CD1c-positive myeloid dendritic cell (primary cell): ENCODE results near the gene HCN3.
"Not testable (repeated sequence)": the region's sequence is repeated elsewhere in the genome, so short reads cannot be mapped to it uniquely, and the experiment has no call there.

Experiments
- DNase-seq: peaks from one replicate; pipeline ENCODE4 v3.0.0-alpha.2; 2016; ENCODE audit errors: extremely low spot score

HCN3 gene

GRCh38 chr1:155277070-155277901, at the start of gene HCN3:
Gene HCN3 (plus strand): TSS chr1:155277463. CDS start chr1:155277591, 128 bp downstream.
- DNase-seq: peak; percentile 97

- DNase-seq: no peak
Measured at GRCh38 chr1:155228096-155228427, 49.2 kb upstream of the HCN3 start.

DNA sequence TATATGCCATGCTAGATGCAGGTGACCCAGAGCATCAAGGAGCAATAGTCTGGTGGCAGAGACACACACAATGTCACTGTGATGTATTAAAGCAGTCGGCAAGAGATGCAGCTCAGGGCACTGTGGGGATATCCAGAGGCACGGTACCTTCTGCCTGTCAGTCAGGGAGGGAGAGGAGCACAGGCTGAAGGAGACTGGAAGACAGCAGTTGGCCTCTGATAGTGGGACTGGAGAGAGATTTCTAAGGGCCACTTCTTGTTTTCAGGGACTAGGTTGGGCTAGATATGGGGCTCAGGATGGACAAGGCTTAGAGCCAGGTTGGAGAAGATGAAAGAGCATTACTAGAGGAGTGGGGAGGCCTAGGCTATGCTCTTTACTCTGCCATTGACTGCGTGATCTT, 46.0 kb upstream of the HCN3 start:
- DNase-seq: not testable (repeated sequence)

GRCh38 chr1:155232001-155232978, 45.0 kb upstream of the HCN3 start:
- not testable (repeated sequence) for DNase-seq

GRCh38 chr1:155233502-155233901, 43.8 kb upstream of the HCN3 start:
- DNase-seq: not testable (repeated sequence)

- DNase-seq: not testable (repeated sequence)
Measured at GRCh38 chr1:155235375-155235774, 41.9 kb upstream of the HCN3 start.

DNA sequence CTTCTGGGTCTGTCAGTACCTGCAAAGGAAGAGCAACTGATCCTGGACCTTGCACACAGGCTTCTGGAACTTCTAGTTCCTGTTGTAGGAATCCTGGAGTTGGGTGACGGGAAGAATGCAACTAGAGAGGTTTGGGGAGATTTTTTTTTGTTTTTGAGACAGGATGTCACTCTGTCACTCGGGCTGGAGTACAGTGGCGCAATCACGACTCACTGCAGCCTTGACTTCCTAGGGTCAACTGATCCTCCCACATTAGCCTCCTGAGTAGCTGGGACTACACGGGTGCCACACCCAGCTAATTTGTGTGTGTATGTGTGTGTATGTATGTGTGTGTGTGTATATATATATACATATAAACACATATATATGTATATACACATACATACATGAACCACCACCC, 40.8 kb upstream of the HCN3 start:
- DNase-seq: no peak

DNA sequence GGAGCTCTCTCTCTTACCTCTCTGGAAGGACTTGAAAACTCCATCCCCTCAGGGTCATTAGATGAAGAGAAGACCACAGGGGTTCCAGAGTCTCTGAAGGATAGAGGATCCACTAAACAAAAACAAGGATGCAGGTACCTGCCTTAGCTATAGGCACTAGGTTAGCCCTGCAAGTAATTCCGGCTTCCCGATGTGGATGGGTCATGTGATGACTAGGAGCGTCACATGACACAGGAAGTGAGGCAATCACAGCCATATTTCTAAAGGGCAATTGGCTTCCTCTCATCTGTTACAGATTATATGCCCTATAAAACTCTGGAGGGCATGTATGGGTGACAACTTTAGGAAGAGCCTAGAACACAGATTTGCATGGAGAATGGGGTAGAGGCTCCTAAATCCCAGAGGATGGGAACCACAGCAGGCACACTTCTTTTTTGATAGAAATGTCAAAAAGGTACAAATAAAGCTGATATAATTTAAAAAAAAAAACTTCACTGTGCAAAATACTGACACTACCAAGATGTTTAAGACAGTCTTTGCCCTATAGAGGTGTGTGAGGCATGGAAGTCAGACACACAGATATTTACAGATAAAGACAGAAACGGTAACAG, 36.1 kb upstream of the HCN3 start:
- peak; percentile 89 for DNase-seq

GRCh38 chr1:155241841-155242264, 35.4 kb upstream of the HCN3 start:
- DNase-seq: peak; percentile 81

DNA sequence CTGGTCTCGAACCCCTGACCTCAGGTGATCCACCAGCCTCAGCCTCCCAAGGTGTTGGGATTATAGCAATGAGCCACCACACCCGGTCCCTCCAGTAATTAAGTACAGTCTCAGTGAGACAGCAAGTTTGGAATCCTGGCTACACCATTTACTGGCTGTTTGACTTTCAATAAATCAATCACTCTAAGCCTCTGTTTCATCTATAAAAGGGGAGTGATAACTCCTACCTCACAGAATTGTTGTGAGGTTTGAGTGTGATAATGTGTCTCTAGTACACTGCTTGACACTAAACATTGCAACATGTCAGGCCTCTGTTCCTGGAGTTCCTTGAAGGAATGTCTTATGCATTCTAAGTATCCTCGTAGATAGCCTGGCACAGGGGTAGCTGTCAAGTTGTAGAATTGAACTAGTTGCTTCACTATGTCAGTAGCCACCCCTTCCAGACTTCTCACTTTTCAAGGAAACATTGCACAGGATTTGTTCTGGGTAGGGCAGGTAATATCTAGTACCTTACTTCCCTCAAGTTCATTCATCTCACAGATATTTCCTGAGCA, 34.4 kb upstream of the HCN3 start:
- no peak for DNase-seq

DNA sequence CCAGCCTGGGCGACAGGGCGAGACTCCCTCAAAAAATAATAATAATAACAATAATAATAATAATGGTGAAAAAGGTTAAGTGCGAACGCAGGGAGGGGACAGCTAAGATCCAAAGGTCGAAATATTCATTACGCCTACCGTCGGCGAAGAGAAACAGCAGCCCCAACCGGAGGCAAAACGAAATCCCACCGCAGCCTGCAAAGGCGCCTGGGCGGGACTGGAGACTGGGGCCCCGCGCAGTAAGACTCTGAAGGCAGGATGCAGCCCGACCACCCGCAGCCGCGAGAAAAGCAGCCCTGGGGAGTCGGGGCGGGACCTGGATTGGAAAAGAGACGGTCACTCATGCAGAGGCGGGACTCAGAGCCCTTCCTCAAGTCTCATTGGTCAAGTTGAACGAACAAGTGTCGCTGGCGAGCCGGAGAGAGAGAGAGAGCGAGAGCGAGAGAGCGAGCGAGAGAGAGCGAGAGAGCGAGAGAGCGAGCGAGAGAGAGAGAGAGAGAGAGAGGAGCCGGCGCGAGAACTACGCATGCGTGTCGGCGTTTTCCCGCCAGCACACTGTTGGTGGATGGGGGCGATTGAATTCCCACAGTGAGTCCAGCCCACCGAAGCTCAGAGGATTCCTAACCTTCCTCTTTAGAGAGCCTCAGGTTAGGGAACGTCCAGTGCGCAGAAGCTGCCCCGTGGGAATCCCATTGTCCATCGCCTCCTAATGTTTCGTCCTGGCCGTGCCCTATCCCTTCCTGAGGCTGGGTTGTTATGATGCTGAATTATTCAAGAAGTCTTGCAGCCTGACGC, 32.7 kb upstream of the HCN3 start:
- DNase-seq: peak; percentile 94

- DNase-seq: no peak
Measured at GRCh38 chr1:155245163-155245524, 32.1 kb upstream of the HCN3 start.

GRCh38 chr1:155246796-155247195, 30.5 kb upstream of the HCN3 start:
- DNase-seq: not testable (repeated sequence)

DNA sequence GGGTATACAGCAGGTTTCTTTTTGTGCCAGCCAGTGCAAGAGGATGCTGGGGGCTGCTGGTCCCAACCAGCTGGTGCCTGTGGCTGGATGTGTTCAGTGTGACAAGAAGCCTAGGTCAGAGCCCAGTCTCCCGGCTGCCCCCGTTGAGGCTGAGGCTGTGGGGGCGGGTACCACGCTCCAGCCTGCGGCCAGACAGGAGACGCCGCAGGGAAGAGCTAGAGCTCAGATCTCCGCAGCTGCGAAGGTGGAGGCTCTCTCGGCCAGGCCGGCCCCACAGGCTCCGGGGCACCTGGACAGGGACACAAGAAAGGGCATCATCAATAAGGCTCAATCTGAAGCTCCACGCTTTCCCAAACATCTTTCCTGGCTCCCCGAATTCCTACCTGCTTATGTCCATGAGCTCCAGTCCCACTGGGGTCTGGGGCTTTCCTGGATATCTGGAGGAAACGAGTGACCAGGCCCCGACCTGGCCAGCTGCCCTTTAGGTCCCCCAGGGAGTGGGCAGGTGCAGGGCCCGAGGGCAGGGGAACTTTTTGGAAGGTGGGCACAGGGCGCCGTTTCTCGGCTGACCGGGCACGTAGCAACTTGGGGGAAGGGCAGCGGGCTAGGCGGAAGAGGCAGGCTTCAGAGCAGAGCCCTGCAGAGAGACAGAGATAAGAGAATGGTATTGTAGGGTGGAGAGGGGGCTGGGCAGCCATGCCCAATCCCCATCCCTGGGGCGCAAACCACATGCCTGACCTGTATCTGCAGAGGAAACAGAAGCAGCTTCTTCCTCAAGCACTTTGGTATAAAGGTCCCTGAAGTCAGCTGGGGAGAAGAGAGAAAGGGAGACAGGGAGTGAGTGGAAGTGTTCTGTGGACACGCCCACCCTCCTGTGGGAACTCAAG, 29.4 kb upstream of the HCN3 start:
- no peak for DNase-seq

GRCh38 chr1:155250246-155250632, 27.0 kb upstream of the HCN3 start:
- no peak for DNase-seq

- DNase-seq: peak; percentile 97
Measured at GRCh38 chr1:155250633-155251449, 26.4 kb upstream of the HCN3 start.

GRCh38 chr1:155251566-155251965, 25.7 kb upstream of the HCN3 start:
- DNase-seq: no peak

- DNase-seq: no peak
Measured at GRCh38 chr1:155253208-155253607, 24.1 kb upstream of the HCN3 start.

DNA sequence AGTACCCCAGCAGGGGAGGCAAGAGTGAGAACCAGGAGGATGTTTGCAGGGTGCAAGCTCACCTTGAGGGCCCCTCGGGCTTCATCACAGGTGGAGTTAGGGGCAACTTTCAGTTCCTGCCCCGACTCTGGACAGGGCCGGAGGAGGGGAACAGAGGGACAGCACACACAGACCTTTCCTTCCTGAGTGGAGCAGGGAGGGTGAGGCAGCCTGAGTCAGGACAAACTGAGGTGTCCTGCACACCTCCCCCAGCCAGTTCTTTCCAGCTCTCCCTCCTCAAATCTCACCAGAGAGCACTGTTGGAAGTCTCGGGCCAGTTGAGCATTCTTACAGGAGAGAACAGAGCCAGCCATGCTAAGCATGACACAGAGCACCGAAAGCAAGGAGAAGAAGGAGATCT, 23.5 kb upstream of the HCN3 start:
- DNase-seq: no peak
